Fibroblast of lung (primary cell): ENCODE results near the gene KDM5B.
"Not testable (repeated sequence)": the region's sequence is repeated elsewhere in the genome, so short reads cannot be mapped to it uniquely, and the experiment has no call there.

ENCODE experiments used
- CTCF ChIP-seq, 2 donors: IDR thresholded peaks in 1 of 2; conservative IDR thresholded peaks in 1 of 2; 1 replicate in 1 of 2; 2 replicates in 1 of 2; pipeline ENCODE4 v1.5.1; 2011 to 2012; ENCODE audit warnings: low read length in 2 of 2, control low read depth in 1 of 2, inconsistent platforms in 1 of 2, low read depth in 1 of 2, mild to moderate bottlenecking in 1 of 2
- EZH2 ChIP-seq: IDR thresholded peaks from 2 replicates; pipeline ENCODE4 v1.5.1; 2012; ENCODE audit warnings: low read length, control low read depth, mild to moderate bottlenecking; ENCODE audit errors: missing control alignments

GRCh38 chr1:202829223-202829622, 21.0 kb upstream of the KDM5B start:
- not testable (repeated sequence) for TF ChIP-seq CTCF (conservative IDR thresholded peaks at IDR 0.05 in 1 of 2, IDR thresholded peaks at IDR 0.05 in 1 of 2; ENCODE audit: low read depth in 1 of 2, low read length in 2 of 2); EZH2
